ENCODE measurements around the gene CYB5R4.
"Not testable (repeated sequence)": the region's sequence is repeated elsewhere in the genome, so short reads cannot be mapped to it uniquely, and the experiment has no call there.

CYB5R4 gene

GRCh38 chr6:83948851-83949250 is 89.4 kb downstream of the CYB5R4 start:
- no peaks in the 10 kb centered on the region for H3K36me3 ChIP-seq (ENCODE audit: insufficient read depth, low read length)
- peaks cover under 1% of the 10 kb centered on the region for H3K9me3 ChIP-seq (ENCODE audit: low read length)
- no peak overlapping the region for H2AFZ ChIP-seq (ENCODE audit: low read depth, low read length)
- no peaks in the 10 kb centered on the region for H3K27me3 ChIP-seq (ENCODE audit: insufficient read depth, low read length)
- no peak overlapping the region for H3K4me3 ChIP-seq (ENCODE audit: low read length)
- H3K4me1 ChIP-seq (ENCODE audit: insufficient read depth, low read length), result peaks cover 3% of the 10 kb centered on the region

GRCh38 chr6:83951423-83951822 is 91.9 kb downstream of the CYB5R4 start:
- H3K9me3 ChIP-seq (ENCODE audit: low read length); H3K4me3 ChIP-seq (ENCODE audit: low read length); H3K4me1 ChIP-seq (ENCODE audit: insufficient read depth, low read length); H3K27me3 ChIP-seq (ENCODE audit: insufficient read depth, low read length); H2AFZ ChIP-seq (ENCODE audit: low read depth, low read length); H3K36me3 ChIP-seq (ENCODE audit: insufficient read depth, low read length): not testable (repeated sequence)

DNA sequence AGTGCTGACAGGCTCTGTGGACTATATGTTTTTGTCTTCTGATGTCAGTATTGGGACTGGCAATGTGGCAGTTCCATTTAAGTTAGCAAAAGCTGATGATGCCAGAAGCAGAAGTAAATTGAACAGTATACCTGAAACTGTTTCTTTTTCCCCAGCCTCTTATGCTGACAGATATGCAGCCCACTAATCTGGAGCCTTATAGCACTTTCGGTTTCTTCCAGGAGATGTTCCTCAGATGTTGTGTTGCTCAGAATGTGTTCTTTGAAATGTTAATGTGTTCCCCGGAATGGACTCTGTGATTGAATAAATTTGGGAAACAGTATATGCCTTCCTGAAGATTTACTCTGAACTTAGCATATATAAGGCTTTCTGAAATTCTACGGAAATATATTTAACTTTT is 93.3 kb downstream of the CYB5R4 start:
- Histone ChIP-seq H3K27me3 (ENCODE audit: insufficient read depth, low read length) (no peaks in the 10 kb centered on the region), H3K9me3 (ENCODE audit: low read length) (no peaks in the 10 kb centered on the region), H3K4me1 (ENCODE audit: insufficient read depth, low read length) (peaks cover 3% of the 10 kb centered on the region), H3K36me3 (ENCODE audit: insufficient read depth, low read length) (peaks cover 10% of the 10 kb centered on the region), H3K4me3 (ENCODE audit: low read length) (no peak overlapping the region), H2AFZ (ENCODE audit: low read depth, low read length) (no peak overlapping the region)

DNA sequence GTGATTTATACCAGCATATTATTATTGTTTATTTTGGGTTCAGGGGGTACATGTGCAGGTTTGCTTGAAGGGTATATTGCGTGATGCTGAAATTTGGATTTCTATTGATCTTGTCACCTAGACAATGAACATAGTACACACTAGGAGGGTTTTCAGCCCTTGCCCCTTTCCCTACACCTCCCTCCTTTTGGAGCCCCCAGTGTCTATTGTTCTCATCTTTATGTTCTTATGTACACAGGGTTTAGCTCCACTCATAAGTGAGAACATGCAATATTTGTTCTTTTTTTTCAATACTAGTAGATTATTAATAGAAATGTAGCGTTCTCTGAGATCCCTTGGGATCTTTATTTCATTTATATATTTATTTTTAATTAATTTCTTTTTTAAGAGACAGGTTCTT is 94.9 kb downstream of the CYB5R4 start:
- H2AFZ ChIP-seq (ENCODE audit: low read depth, low read length), result no peak overlapping the region
- peaks cover 3% of the 10 kb centered on the region for H3K4me1 ChIP-seq (ENCODE audit: insufficient read depth, low read length)
- H3K36me3 ChIP-seq (ENCODE audit: insufficient read depth, low read length), result peaks cover 10% of the 10 kb centered on the region
- H3K9me3 ChIP-seq (ENCODE audit: low read length), result no peaks in the 10 kb centered on the region
- no peak overlapping the region for H3K4me3 ChIP-seq (ENCODE audit: low read length)
- H3K27me3 ChIP-seq (ENCODE audit: insufficient read depth, low read length), result no peaks in the 10 kb centered on the region

DNA sequence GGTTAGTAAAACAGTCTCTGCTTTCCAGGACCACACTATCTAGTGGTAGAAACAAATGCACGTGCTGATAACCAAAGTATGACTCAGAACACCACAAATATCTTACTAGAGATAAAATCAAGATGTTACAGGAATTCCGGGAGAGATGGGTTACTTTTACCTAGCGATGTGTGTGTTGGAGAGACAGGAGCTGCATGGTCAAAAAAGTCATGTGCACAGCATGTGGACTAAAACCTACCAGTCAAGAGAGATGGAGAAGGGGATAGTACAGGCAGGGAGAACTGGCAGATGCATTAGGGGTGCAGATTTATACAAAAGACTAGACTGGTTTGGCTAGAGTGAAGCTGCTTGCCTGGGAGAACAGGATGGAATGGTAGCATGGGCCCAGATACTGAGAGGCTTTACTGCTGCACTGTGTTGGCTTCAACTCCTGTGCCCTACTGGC is 98.8 kb downstream of the CYB5R4 start:
- H3K9me3 ChIP-seq (ENCODE audit: low read length), result no peaks in the 10 kb centered on the region

GRCh38 chr6:83960664-83961063 is 101.2 kb downstream of the CYB5R4 start:
- Histone ChIP-seq H3K4me3 (ENCODE audit: low read length) (no peak overlapping the region), H3K36me3 (ENCODE audit: insufficient read depth, low read length) (peaks cover 11% of the 10 kb centered on the region), H3K9me3 (ENCODE audit: low read length) (no peaks in the 10 kb centered on the region), H3K4me1 (ENCODE audit: insufficient read depth, low read length) (no peaks in the 10 kb centered on the region), H3K27me3 (ENCODE audit: insufficient read depth, low read length) (no peaks in the 10 kb centered on the region), H2AFZ (ENCODE audit: low read depth, low read length) (no peak overlapping the region)

More for the DNA sequence above, 98.8 kb downstream of the CYB5R4 start:
- H3K4me1 ChIP-seq (ENCODE audit: insufficient read depth, low read length), result no peaks in the 10 kb centered on the region
- no peak overlapping the region for H3K4me3 ChIP-seq (ENCODE audit: low read length)
- no peaks in the 10 kb centered on the region for H3K27me3 ChIP-seq (ENCODE audit: insufficient read depth, low read length)
- no peak overlapping the region for H2AFZ ChIP-seq (ENCODE audit: low read depth, low read length)
- H3K36me3 ChIP-seq (ENCODE audit: insufficient read depth, low read length), result peaks cover 15% of the 10 kb centered on the region

- no peak overlapping the region for H2AFZ ChIP-seq (ENCODE audit: low read depth, low read length)
- H3K9me3 ChIP-seq (ENCODE audit: low read length), result no peaks in the 10 kb centered on the region
- no peaks in the 10 kb centered on the region for H3K4me1 ChIP-seq (ENCODE audit: insufficient read depth, low read length)
- H3K36me3 ChIP-seq (ENCODE audit: insufficient read depth, low read length), result peaks cover 5% of the 10 kb centered on the region
- H3K27me3 ChIP-seq (ENCODE audit: insufficient read depth, low read length), result no peaks in the 10 kb centered on the region
- no peak overlapping the region for H3K4me3 ChIP-seq (ENCODE audit: low read length)
These were observed 103.1 kb downstream of the CYB5R4 start for GRCh38 chr6:83962582-83962981.

GRCh38 chr6:83966539-83966938 is 107.0 kb downstream of the CYB5R4 start:
- H3K36me3 ChIP-seq (ENCODE audit: insufficient read depth, low read length), result no peaks in the 10 kb centered on the region
- H2AFZ ChIP-seq (ENCODE audit: low read depth, low read length), result no peak overlapping the region
- H3K9me3 ChIP-seq (ENCODE audit: low read length), result no peaks in the 10 kb centered on the region

DNA sequence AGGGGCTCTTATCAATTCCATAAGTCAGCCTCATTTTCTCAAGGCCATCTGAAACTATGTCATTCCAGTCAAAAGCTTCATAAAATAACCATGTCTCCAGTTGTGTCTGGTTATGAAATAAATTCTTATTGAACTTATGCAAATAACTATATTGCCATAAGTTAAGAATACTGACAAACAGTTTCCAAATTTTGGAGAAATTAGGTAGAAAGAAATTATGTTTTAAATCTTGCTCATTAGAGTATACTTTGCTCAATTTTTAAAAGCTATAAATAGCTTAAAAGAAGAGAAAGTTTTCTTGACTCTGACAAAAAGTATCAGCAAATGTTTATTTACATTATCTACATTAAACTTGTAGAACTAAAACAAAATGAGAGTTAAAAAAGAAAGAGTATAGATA is 111.1 kb downstream of the CYB5R4 start:
- Histone ChIP-seq H3K4me1 (ENCODE audit: insufficient read depth, low read length) (no peaks in the 10 kb centered on the region), H3K27me3 (ENCODE audit: insufficient read depth, low read length) (no peaks in the 10 kb centered on the region), H3K36me3 (ENCODE audit: insufficient read depth, low read length) (no peaks in the 10 kb centered on the region), H3K4me3 (ENCODE audit: low read length) (no peak overlapping the region), H2AFZ (ENCODE audit: low read depth, low read length) (no peak overlapping the region), H3K9me3 (ENCODE audit: low read length) (no peaks in the 10 kb centered on the region)

More at GRCh38 chr6:83966539-83966938, 107.0 kb downstream of the CYB5R4 start:
- Histone ChIP-seq H3K27me3 (ENCODE audit: insufficient read depth, low read length) (no peaks in the 10 kb centered on the region), H3K4me3 (ENCODE audit: low read length) (no peak overlapping the region), H3K4me1 (ENCODE audit: insufficient read depth, low read length) (no peaks in the 10 kb centered on the region)

DNA sequence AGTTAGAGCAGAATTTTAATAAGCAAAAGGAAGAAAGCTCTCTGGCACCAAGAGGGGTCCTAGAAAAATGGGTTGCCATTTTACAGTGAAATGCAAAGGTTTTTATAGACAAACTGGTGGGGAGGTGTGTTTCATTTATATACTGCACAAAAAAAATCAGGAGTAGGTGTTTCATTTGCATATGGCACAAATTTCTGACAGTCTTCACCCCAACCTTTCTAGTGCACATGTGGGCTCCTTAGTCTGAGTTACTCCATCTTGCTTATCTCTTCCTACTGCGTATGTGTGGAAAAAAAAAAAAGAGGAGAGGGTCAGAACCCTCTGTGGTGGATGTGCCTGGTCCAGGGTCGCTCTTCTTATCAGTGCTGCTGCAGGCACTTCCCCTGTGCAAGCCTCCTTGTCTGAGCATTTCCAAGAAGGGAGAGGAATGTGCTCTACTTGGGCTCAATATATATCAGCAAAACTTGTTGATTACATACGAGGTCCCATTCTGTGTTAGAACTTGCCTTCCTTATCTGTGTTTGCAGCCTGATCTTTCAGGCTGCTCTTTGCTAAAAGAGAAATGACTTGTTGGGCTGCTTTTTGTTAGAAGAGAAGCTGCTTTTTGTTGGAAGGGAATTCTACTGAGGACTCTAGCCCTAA is 115.0 kb downstream of the CYB5R4 start:
- no peaks in the 10 kb centered on the region for H3K9me3 ChIP-seq (ENCODE audit: low read length)
- no peaks in the 10 kb centered on the region for H3K27me3 ChIP-seq (ENCODE audit: insufficient read depth, low read length)
- no peak overlapping the region for H2AFZ ChIP-seq (ENCODE audit: low read depth, low read length)
- no peaks in the 10 kb centered on the region for H3K36me3 ChIP-seq (ENCODE audit: insufficient read depth, low read length)
- H3K4me3 ChIP-seq (ENCODE audit: low read length), result no peak overlapping the region
- H3K4me1 ChIP-seq (ENCODE audit: insufficient read depth, low read length), result peaks cover 10% of the 10 kb centered on the region

DNA sequence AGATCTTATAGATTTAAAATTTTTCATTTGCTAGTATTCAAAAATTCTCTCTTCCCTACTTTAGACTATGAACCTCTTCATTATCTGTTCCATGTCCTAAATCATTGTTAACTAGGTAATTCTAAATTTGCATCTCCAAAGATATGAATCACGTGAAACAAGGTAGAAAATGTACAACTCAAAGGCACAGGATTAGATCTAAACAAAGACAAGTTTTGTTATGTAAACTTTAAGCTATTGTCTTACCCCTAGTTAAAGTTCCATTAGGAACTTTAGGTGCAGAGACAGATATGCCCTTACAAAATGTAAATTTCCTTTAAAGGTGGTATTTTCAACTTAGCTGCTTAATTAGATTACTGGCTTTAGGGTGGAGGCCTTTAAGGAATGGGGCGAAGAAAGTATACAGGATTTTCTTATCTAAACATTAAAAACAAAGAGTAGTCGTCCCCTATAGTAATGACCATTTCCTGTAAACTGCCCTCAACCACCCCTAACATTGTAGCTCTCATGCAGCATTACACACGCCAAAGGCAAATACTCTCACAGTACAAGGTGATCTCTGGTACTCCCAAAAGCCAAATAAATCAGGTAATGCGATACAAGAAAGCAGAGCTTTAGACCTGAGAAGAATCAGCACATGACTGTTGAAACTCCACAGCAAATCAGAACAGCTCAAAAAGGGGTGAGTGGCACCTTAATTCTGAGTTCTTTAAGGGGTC is 116.7 kb downstream of the CYB5R4 start:
- Histone ChIP-seq H2AFZ (ENCODE audit: low read depth, low read length) (no peak overlapping the region), H3K27me3 (ENCODE audit: insufficient read depth, low read length) (no peaks in the 10 kb centered on the region), H3K36me3 (ENCODE audit: insufficient read depth, low read length) (no peaks in the 10 kb centered on the region), H3K4me1 (ENCODE audit: insufficient read depth, low read length) (peaks cover 10% of the 10 kb centered on the region), H3K9me3 (ENCODE audit: low read length) (no peaks in the 10 kb centered on the region), H3K4me3 (ENCODE audit: low read length) (no peak overlapping the region)

DNA sequence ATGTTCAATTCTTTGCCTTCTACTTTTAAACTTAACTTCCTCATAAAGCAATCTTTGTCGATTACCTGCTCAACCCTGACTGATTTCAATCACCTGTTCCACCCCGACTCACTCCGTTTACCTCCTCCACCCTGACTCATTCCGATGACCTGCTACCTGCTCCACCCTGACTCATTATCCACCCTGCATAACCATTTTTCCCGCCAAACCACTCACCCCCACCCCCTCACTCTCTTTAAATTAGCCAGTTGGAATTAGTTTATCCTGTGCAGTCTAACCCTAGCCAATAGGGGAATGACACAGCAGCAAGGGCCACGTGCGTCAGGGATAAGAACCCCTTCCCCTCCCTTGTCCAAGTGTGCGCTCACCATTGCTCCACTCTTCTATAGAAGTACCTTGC is 117.4 kb downstream of the CYB5R4 start:
- no peaks in the 10 kb centered on the region for H3K9me3 ChIP-seq (ENCODE audit: low read length)
- H3K36me3 ChIP-seq (ENCODE audit: insufficient read depth, low read length), result no peaks in the 10 kb centered on the region
- no peak overlapping the region for H2AFZ ChIP-seq (ENCODE audit: low read depth, low read length)
- no peaks in the 10 kb centered on the region for H3K27me3 ChIP-seq (ENCODE audit: insufficient read depth, low read length)
- H3K4me3 ChIP-seq (ENCODE audit: low read length), result no peak overlapping the region
- peaks cover 10% of the 10 kb centered on the region for H3K4me1 ChIP-seq (ENCODE audit: insufficient read depth, low read length)

DNA sequence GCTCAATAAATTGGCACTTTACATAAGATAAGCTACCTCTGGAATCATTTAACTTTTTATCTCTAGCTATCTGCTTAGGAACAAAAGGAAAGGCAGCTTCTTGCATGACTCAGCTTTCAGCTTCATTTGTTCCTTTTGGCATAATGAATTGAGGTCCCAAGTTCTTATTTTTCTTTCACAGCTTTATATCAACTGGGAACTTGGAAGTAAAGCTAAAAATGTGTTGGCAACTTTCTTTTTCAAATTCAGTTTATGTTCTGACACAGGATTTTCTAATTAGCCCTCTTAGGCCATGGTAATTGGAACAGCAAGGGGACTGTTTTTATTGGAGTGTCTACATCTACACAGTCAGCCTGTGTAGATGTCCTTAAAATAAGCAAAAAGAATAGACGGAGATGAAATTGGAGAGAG is 118.8 kb downstream of the CYB5R4 start:
- Histone ChIP-seq H3K4me1 (ENCODE audit: insufficient read depth, low read length) (peaks cover 10% of the 10 kb centered on the region), H3K4me3 (ENCODE audit: low read length) (no peak overlapping the region), H2AFZ (ENCODE audit: low read depth, low read length) (no peak overlapping the region), H3K9me3 (ENCODE audit: low read length) (no peaks in the 10 kb centered on the region), H3K27me3 (ENCODE audit: insufficient read depth, low read length) (no peaks in the 10 kb centered on the region), H3K36me3 (ENCODE audit: insufficient read depth, low read length) (no peaks in the 10 kb centered on the region)

Measured in neuron (in vitro differentiated cells).